CD4-positive, alpha-beta T cell treated with Interferon gamma for 1 hour (primary cell): Measurements from ENCODE around the gene BTBD17.

Experiments
- DNase-seq: peaks from one replicate; pipeline ENCODE4 v3.0.0-alpha.2; 2020

BTBD17 gene

DNA sequence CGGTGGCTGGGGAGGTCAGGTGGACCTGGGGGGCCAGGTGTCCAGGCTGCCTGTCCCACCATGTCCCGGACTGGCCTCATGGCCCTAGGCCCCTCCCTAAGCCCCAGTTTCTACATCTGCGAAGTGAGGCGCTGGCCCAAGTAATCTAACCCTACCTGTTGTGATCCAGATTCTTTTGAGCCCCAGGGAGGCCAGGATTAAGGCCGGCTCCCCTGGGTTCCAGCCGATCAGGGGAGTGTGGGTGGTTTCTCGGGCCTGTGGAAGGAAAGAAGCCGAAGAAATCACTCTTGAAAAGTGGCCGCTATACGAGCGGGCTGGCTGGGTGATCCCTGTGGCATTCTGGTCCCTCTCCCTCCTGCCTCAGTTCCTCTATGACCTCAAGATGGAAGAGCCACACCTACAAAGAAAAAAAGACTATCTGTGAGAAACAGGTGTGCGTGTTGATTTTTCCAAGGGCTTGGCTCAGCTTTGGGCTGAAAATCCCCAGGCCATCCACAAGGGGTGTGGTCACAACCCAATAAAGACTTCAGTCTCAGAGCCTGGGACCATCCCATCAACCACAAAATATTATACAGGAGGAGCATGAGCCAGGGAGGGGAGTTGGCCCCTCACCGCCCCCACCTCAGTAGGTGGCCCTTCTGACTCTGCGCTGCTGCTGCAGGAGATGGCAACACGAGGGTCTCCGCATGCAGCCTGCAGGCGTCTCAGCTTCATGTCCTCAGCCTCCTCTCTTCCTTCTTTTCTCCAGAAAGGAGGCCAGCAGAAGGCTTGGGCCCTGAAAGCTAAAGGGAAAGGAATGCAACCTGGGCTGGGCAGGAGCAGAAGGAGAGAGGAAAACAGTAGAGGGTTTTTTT lies 25.9 kb upstream of the BTBD17 start:
- DNase-seq, result no peak

DNA sequence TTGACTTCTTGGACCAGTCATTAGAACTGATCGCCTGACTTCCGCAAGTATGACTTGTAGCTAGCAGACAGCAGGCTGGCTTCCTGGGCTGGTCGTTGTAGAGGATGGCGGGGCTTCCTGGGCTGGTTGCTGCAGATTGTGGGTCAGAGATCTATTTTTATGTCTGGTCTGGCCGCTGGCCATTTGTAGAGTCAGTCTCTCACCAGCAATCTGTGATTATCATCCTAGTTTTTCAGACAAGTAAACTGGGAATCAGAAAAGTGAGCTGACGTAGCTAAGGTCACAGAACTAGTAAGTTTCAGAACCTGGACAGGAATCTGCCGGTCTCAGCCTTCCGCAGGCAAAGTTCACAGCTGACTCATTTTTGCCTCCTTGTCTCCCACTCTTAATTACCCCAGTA lies 24.7 kb upstream of the BTBD17 start:
- DNase-seq, result no peak

DNA sequence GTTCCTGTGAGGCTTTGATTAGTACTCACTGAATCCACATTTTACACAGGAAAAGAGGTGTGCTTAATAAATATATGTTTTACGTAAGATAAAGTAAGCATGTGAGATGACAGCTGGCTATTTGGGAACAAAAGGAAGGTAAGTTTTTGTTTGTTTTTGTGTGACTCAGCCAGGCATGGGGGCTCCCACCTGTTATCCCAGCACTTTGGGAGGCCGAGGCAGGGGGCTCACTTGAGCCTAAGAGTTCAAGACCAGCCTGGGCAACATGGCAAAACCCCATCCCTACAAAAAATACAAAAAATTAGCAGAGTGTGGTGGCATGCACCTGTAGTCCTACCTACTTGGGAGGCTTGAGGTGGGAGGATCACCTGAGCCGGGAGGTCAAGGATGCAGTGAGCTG lies 23.5 kb upstream of the BTBD17 start:
- DNase-seq, result no peak

DNA sequence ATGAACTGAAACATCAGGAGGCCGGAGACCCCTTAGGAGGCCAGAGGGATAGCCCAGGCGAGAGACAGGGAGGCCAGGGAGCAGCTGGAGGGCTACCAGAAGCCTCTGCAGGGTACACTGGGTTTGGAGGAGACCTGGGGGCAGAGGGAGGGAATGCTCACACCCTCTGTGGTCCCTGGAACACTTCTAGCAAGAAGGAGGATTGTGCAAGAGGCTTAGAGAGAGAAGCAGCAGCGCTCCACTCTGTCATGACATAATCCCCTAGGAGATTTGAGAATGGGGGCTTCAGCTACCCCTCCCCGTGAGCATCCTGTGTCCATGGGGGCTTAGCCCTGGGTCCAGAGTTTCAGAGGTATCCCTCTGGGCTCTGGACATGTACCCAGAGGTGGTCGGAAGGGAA lies 21.5 kb upstream of the BTBD17 start:
- no peak for DNase-seq

DNA sequence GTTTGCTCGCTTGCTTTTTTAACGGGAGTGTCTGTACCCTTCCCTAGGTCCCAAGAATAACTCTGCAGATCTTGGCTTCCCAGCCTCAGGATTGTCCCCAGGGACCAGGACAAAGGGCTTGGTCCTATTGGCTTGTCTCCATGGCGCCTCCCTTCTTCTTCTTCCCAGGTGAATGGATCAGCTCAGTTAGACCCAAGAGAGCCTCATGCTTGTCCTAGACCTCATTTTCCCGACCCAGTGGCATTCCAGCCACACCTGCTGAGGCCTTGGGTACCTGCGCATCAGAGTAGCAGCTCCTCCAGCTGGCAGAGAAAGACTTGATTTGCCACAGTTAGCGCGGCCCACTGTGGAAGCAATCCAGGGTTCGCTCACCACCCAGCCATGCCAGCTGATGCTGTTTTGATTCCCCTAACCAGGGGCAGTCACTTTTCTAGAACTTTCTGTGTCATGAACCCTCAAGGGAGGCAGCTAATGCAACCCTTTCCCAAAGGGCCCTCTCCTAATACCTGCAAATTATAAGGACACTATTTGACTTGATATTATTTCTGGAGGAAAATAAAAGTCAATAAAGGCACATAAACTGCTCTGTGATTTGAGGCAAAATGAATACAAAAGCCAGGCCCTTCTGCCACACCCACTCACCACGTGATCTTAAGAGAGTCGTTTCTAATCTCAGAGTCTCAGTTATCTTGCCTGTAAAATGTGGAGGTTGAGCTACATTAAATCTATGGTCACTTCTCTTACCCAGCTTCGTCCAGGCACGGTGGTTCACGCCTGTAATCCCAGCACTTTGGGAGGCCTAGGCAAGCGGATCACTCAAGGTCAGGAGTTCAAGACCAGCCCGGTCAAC lies 19.5 kb upstream of the BTBD17 start:
- DNase-seq, result no peak

- no peak for DNase-seq
These were observed 18.7 kb upstream of the BTBD17 start for GRCh38 chr17:74380086-74380958.

DNA sequence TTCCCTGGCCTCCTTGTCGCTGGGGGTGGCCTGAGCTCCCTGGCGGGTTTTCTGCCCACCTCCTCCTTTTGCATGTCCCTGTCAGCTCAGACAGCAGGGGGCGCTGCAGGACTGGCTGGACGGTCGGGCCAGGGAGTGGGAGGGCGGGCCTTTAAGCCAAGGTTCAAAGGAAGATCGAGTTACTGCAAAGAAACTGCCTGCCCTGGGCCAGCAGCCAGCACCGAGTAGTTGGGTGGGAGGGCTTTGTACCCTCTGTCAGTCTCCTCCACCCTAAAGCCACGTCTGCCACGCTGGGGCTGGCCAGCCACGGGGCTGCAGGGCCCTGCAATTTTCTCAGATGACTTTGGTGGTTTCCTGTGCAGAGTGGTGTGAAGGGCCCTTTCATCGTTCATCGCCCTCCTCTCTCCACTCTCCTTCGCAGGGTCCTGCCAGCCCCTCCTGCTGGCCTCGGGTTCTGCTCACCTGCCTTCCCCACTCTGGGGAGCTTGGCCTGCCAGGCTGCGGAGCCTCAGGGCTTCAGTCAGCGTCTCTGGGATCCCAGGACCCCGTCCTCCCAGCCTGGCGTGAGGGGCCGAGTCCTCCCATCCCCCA lies 17.9 kb upstream of the BTBD17 start:
- DNase-seq, result peak; percentile 85

- DNase-seq, result no peak
These were observed 13.2 kb upstream of the BTBD17 start for GRCh38 chr17:74374858-74375257.

DNA sequence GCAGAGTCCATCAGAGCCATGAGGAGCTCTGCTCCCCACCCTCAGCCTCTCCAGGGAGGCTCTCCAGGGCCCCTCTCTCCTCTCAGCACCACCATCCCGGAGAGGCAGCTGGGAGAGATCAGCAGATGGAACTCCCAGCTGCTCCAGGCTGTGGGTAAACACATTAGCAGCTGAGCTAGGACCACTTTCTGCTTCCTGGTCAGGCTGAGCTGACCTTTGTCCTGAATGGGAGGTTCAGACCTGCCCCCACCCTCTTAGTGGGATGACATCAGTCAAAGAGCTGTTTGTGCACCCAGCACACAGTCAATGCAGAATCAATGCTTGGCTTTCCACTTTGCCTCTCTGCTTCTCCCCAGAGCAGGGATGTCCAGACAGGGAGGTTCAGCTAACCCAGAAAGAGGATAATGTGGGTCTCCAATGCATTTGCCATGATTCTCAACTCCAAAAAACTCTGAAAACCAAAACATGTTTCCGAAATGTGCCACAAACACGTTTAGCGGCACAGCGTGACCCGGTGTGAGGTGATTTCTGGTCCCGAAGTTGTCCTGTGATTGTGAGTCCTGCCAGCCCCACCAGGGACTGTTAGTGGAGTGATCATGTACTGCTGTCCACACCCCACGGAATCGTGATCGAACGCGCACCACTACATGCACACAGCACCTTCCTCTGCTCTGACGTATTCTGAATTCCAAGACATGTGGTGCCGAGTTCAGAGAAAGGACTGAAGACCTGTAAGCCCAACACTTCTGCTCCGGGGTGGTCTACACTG lies 12.4 kb upstream of the BTBD17 start:
- DNase-seq, result no peak

GRCh38 chr17:74372426-74372825 lies 10.8 kb upstream of the BTBD17 start:
- no peak for DNase-seq

DNA sequence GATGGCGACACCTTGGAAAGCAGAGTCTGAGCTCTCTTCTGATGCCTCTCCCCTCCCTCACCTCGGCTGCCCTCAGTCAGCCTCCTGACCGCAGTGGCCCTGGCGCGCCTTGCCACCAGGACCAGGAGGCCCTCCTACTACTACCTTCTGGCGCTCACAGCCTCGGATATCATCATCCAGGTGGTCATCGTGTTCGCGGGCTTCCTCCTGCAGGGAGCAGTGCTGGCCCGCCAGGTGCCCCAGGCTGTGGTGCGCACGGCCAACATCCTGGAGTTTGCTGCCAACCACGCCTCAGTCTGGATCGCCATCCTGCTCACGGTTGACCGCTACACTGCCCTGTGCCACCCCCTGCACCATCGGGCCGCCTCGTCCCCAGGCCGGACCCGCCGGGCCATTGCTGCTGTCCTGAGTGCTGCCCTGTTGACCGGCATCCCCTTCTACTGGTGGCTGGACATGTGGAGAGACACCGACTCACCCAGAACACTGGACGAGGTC lies 10.0 kb upstream of the BTBD17 start:
- DNase-seq, result no peak

DNA sequence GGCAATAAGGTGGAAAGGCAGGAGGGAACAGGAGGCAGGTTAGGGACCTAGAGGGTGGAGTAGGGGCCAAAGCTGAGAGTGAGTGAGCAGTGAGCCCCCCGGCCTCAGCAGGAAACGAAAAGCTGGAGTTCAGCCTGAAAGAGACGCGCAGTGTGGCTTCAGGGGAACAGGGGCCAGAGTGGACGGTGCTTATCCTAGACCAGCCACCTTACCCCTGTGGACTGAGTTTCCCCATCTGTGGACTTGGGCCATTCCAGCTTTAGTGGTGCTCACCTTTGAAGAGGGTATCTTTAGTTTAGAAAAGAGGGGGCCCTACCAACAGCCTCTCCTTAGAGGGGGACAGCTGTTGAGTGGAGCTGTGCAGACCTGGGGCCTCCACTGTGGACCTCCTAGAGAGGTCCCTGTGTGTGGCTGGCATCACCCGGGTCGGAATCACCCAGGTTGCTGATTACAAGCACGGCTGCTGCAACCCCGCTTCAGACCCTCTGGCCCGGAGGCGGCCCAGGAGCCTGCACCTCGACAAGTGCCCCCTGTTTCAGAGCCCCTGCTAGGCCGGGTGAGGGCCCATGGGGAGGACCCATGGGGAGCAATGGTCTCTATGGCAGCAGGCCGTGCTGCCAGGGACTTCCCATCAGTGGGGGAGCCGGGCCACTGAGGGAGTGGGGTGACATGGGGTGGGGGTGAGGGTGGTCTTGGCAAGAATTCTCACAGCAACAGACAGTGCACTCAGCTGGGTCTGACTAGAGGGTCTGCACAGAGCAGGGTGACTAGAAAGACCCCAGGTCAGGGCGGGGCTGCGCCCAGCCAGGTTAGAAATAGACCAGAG lies 8.2 kb upstream of the BTBD17 start:
- no peak for DNase-seq

GRCh38 chr17:74369221-74369620 lies 7.6 kb upstream of the BTBD17 start:
- DNase-seq, result peak; percentile 61

GRCh38 chr17:74368341-74369081 lies 6.8 kb upstream of the BTBD17 start:
- peak; percentile 59 for DNase-seq

- DNase-seq, result no peak
These were observed 5.5 kb upstream of the BTBD17 start, which contains the start of gene GPR142 for GRCh38 chr17:74367206-74367605. Gene GPR142 (plus strand): TSS chr17:74367506. CDS start chr17:74369541, 2,035 bp downstream.

- no peak for DNase-seq
These were observed 1.3 kb upstream of the BTBD17 start for GRCh38 chr17:74362810-74363498.

DNA sequence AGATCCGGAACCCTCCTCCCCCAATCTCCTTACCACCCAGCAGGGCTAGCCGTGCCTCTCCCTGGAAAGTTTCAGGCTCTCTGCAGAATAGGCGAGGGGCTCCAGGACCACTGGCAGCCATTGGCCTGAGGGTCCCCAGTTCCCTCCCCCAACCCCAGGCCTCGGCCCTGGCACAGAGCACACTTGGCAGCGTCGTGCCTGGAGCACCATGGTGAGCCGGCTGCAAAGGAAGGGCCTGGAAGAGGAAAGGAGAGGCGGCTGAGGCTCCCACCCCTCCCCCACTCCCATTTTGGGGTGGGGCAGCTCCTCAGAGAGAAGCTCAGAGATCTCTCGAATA lies 369 bp upstream of the BTBD17 start:
- DNase-seq, result no peak

GRCh38 chr17:74360899-74361229 lies 804 bp downstream of the BTBD17 start:
- DNase-seq, result no peak

DNA sequence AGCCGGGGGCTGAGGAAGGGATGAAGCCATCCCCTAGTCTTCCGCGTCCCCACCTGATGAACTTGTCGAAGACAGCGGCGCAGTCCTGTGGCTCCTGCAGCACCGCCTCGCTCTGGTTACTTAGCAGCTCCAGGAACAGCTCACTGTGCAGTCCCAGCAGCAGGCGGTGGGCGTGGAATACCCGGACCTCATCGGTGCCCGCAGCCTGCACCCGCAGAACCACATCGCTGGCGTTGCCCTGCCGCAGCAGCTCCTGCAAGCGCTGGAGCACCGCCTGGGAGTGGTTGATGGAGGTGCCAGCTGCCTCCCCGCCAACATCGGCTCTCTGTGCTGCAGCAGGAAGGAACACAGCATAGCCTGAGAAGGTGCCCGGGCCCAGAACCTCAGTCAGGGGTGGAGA lies 1.8 kb downstream of the BTBD17 start:
- no peak for DNase-seq

GRCh38 chr17:74358697-74359096 lies 3.0 kb downstream of the BTBD17 start:
- DNase-seq, result no peak
